Colonic mucosa (tissue), 4 donors: ENCODE measurements around the gene OR12D1. TPM values are rescaled to one million over a fixed set of nuclear protein-coding genes. Genes with fewer than 3 reads are reported as not detected.

Experiments used
- DNase-seq: peaks from one replicate; pipeline ENCODE4 v3.0.0-alpha.2; 2020
- H3K27ac ChIP-seq: fragments of 200-600 bp; one replicate; pipeline ENCODE4 v1.8.0; 2021
- H3K27me3 ChIP-seq: fragments of 200-600 bp; one replicate; pipeline ENCODE4 v1.8.0; 2021
- H3K36me3 ChIP-seq: fragments of 200-600 bp; one replicate; pipeline ENCODE4 v1.8.0; 2021
- H3K4me1 ChIP-seq: fragments of 200-600 bp; one replicate; pipeline ENCODE4 v1.8.0; 2021; ENCODE audit warnings: mild to moderate bottlenecking
- H3K4me3 ChIP-seq: fragments of 200-600 bp; one replicate; pipeline ENCODE4 v1.8.0; 2021
- H3K9ac ChIP-seq, 2 donors: one replicate each; pipeline ENCODE4 v1.7.0; 2013; ENCODE audit warnings: control low read depth in 2 of 2, low read depth in 2 of 2, low read length in 2 of 2
- H3K9me3 ChIP-seq: fragments of 200-600 bp; one replicate; pipeline ENCODE4 v1.8.0; 2021
- CTCF ChIP-seq: fragments of 200-600 bp; IDR thresholded peaks from one replicate; pipeline ENCODE4 v1.8.0; 2022; ENCODE audit warnings: antibody characterized with exemption, mild to moderate bottlenecking
- intact Hi-C: fragments of 100-400 bp; cut with DNase I; formaldehyde crosslinking; loops from one replicate; pipeline ENCODE4 v1.14.1; 2022
- total RNA-seq, 2 donors: library from RNA; stranded (reverse); fragmentation: NEBNext Ultra II Directional in 1 of 2; extraction: Animal tissue kit (Norgen Biotek cat#: 25700) in 1 of 2; gene quantifications; one replicate each; pipeline ENCODE4 v1.2.1, GENCODE V29; 2021
- donor health status: healthy.
- donor health status: DM: no; HTN: no; CAD: no.
- donor health status: DM: no; HTN: no; CAD: no.

Gene OR12D1
- total RNA-seq, 2 donors from 2014 or later: not detected

- intact Hi-C loops: no loop called here
- Histone ChIP-seq H3K4me3 (no peak overlapping the region), H3K9ac (no peak overlapping the region), H3K4me1 (no peaks in the 10 kb centered on the region), H3K27ac (no peak overlapping the region), H3K36me3 (no peaks in the 10 kb centered on the region), H3K9me3 (no peaks in the 10 kb centered on the region), H3K27me3 (no peaks in the 10 kb centered on the region)
- DNase-seq: no peak
- TF ChIP-seq CTCF: no peak
Observed at GRCh38 chr6:29447670-29448069, 32.9 kb downstream of the OR12D1 start.

GRCh38 chr6:29451471-29452193 lies 36.9 kb downstream of the OR12D1 start:
- Histone ChIP-seq H3K4me1 (no peaks in the 10 kb centered on the region), H3K4me3 (no peak overlapping the region), H3K36me3 (no peaks in the 10 kb centered on the region), H3K27me3 (no peaks in the 10 kb centered on the region), H3K9me3 (no peaks in the 10 kb centered on the region), H3K27ac (no peak overlapping the region), H3K9ac (no peak overlapping the region)
- no peak for TF ChIP-seq CTCF
- intact Hi-C loops: no loop called here
- no peak for DNase-seq

DNA sequence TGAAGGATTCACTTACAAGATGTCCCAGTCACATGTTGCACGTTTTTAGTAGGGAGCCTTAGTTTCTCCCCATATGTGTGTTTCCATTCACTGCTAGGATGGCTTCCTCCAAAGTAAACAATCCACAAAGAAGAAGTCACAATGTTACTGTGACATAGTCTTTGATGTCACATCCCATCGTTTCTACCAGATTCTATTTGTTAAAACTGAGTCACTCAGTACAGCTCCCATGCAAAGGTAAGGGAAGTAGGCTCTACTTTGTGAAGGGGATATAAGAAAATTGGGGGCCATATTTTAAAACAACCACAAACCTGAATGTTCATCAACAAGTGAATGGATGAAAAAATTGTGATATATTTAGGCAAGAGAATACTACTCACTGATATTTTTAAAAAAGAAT lies 42.2 kb downstream of the OR12D1 start, which contains the start of the genes OR11A1 and OR2H1:
TSS of gene OR11A1 (minus strand) at position 101 of the 400 bp plus-strand sequence. CDS start 29,430 bp downstream, outside the sequence.
TSS of gene OR2H1 (plus strand) at position 185 of the 400 bp plus-strand sequence. CDS start 4,615 bp downstream, outside the sequence.
- no peaks in the 10 kb centered on the region for H3K9me3 ChIP-seq
- H3K27me3 ChIP-seq: no peaks in the 10 kb centered on the region
- no peak within 1 kb of the TSS for H3K9ac ChIP-seq
- H3K4me3 ChIP-seq: no peak within 1 kb of the TSS
- no peak within 1 kb of the TSS for H3K27ac ChIP-seq
- intact Hi-C loops: no loop called here
- no peak for DNase-seq
- H3K4me1 ChIP-seq: no peaks in the 10 kb centered on the region
- H3K36me3 ChIP-seq: no peaks in the 10 kb centered on the region
- TF ChIP-seq CTCF: no peak

- Histone ChIP-seq H3K36me3 (no peaks in the 10 kb centered on the region), H3K27me3 (no peaks in the 10 kb centered on the region), H3K4me1 (no peaks in the 10 kb centered on the region), H3K9ac (no peak overlapping the region), H3K9me3 (no peaks in the 10 kb centered on the region), H3K27ac (no peak overlapping the region), H3K4me3 (no peak overlapping the region)
- no peak for TF ChIP-seq CTCF
- intact Hi-C loops: no loop called here
- DNase-seq: no peak
Observed at GRCh38 chr6:29461021-29461814, 46.5 kb downstream of the OR12D1 start.

- Histone ChIP-seq H3K27me3 (no peaks in the 10 kb centered on the region), H3K27ac (no peak overlapping the region), H3K4me1 (no peaks in the 10 kb centered on the region), H3K9ac (no peak overlapping the region), H3K36me3 (no peaks in the 10 kb centered on the region), H3K4me3 (no peak overlapping the region), H3K9me3 (no peaks in the 10 kb centered on the region)
- DNase-seq: no peak
- intact Hi-C loops: no loop called here
- TF ChIP-seq CTCF: no peak
Observed at GRCh38 chr6:29462022-29462421, 47.3 kb downstream of the OR12D1 start.
